Natural killer cell (primary cell): ENCODE data around the gene ITPR1. TPM values are rescaled to one million over a fixed set of nuclear protein-coding genes. Genes with fewer than 3 reads are reported as not detected.
A peak's percentile ranks its signal among the peaks of the same experiment; 100 is the strongest.

Experiments used
- ATAC-seq, 3 donors: fragments of 150-1000 bp in 2 of 3; fragments of 200-7000 bp in 1 of 3; cut with Tn5 transposase; 1 replicate in 1 of 3; 2 replicates in 2 of 3; pipeline ENCODE4 v1.10.0; 2021; ENCODE audit warnings: mild to moderate bottlenecking in 2 of 3, moderate library complexity in 2 of 3
- DNase-seq, 2 donors: peaks; one replicate each; pipeline versions ENCODE4 v3.0.0 to v3.0.0-alpha.2; 2013 to 2021; ENCODE audit warnings: mixed read lengths in 1 of 2
- H3K27ac ChIP-seq: one replicate; pipeline ENCODE4 v1.5.1; 2013; ENCODE audit warnings: mild to moderate bottlenecking, low read length
- H3K27me3 ChIP-seq: one replicate; pipeline ENCODE4 v1.6.1; 2013; ENCODE audit warnings: low read length; ENCODE audit not compliant: control insufficient read depth, insufficient read depth
- H3K36me3 ChIP-seq: one replicate; pipeline ENCODE4 v1.6.1; 2013; ENCODE audit warnings: low read length; ENCODE audit not compliant: control insufficient read depth, insufficient read depth
- H3K4me1 ChIP-seq: one replicate; pipeline ENCODE4 v1.6.1; 2013; ENCODE audit warnings: low read length; ENCODE audit not compliant: control insufficient read depth, insufficient read depth
- H3K4me3 ChIP-seq: one replicate; pipeline ENCODE4 v1.5.1; 2013; ENCODE audit warnings: low read length
- H3K9me3 ChIP-seq: one replicate; pipeline ENCODE4 v1.6.1; 2013; ENCODE audit warnings: low read length; ENCODE audit not compliant: control insufficient read depth, insufficient read depth
- H3K27ac Mint-ChIP-seq, 2 donors: one replicate each; pipeline ENCODE4 v1.8.0; 2022; ENCODE audit warnings: mild to moderate bottlenecking in 2 of 2, mixed read lengths in 2 of 2, moderate library complexity in 1 of 2
- H3K27me3 Mint-ChIP-seq, 2 donors: one replicate each; pipeline ENCODE4 v1.8.0; 2022; ENCODE audit warnings: low read depth in 2 of 2, mixed read lengths in 2 of 2
- H3K36me3 Mint-ChIP-seq: one replicate; pipeline ENCODE4 v1.8.0; 2022; ENCODE audit warnings: mixed read lengths
- H3K4me1 Mint-ChIP-seq, 2 donors: one replicate each; pipeline ENCODE4 v1.8.0; 2022; ENCODE audit warnings: mixed read lengths in 2 of 2
- H3K4me3 Mint-ChIP-seq: one replicate; pipeline ENCODE4 v1.8.0; 2022; ENCODE audit warnings: mild to moderate bottlenecking, moderate library complexity, mixed read lengths
- H3K9me3 Mint-ChIP-seq, 2 donors: one replicate each; pipeline ENCODE4 v1.8.0; 2022; ENCODE audit warnings: mixed read lengths in 2 of 2
- WGBS: methylation state at CpG from one replicate; pipeline ENCODE4 v1.1.7; 2013; ENCODE audit warnings: missing lambda C conversion rate; ENCODE audit not compliant: insufficient coverage; 5-methylcytosine and 5-hydroxymethylcytosine counted together
- intact Hi-C: fragments of 100-400 bp; cut with micrococcal nuclease; formaldehyde crosslinking; loops from one replicate; pipeline ENCODE4 v1.14.2; 2022
- total RNA-seq, 4 donors: library from RNA; stranded (reverse); fragments of 120-200 nt in 1 of 4; gene quantifications; one replicate each; pipeline versions ENCODE4 v1.2.3 to v1.2.4, GENCODE V29; 2013 to 2022
- TF ChIP-seq, protein P1 (sequence below): fragments of 200-600 bp; IDR thresholded peaks from one replicate; pipeline ENCODE4 v1.8.0; 2022; ENCODE audit warnings: antibody characterized with exemption

ITPR1 gene
- total RNA-seq, 3 donors from 2014 or later (not counting 1 experiment from before 2014, with no cell fraction given), result 86.7 to 123 (median 94.8) TPM

DNA sequence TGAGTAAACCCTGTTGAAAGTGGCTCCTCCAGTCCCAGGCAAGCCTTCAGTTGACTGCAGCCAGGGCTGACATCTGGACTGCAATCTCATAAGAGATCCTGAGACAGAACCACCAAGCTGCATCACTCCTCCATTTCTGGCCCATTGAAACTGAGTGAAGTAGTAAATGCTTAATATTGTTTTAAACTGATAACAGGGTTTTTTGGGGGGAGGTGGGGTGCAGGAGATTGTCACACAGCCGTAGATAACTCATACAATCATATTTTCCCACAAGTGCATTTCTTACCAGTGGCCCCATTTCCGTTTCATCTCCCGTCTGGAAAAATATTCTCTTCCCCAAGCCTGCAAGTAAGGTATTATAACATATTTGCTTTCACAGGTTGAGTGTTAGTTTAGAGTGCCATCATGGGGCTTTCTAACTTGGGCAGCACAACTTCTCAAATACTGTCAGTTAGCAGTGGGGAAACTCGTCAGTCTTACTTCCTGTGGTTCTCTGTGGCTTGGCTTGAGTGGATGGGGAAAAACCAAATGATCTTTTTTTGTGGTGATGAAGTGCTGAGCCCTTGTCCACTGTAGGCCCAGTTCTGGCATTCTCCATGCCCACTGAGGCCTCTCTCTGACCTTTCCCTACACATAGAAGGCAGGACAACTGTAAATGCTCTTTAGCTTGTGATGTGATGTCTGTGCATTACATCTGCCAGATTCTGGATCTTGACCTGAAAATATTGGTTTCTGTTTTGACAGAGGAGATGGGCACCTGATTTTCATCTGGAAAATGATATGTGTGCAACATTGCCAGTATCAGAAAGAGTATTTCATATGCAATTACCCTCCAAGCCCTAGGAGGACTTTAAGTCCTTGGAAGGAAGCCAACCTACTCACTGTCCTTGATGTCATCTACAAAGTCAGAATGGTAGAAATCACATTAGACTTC is 396.0 kb downstream of the ITPR1 start:
- ATAC-seq, result peak; percentile 88 to 98 (median 94)
- TF ChIP-seq, protein P1, sequence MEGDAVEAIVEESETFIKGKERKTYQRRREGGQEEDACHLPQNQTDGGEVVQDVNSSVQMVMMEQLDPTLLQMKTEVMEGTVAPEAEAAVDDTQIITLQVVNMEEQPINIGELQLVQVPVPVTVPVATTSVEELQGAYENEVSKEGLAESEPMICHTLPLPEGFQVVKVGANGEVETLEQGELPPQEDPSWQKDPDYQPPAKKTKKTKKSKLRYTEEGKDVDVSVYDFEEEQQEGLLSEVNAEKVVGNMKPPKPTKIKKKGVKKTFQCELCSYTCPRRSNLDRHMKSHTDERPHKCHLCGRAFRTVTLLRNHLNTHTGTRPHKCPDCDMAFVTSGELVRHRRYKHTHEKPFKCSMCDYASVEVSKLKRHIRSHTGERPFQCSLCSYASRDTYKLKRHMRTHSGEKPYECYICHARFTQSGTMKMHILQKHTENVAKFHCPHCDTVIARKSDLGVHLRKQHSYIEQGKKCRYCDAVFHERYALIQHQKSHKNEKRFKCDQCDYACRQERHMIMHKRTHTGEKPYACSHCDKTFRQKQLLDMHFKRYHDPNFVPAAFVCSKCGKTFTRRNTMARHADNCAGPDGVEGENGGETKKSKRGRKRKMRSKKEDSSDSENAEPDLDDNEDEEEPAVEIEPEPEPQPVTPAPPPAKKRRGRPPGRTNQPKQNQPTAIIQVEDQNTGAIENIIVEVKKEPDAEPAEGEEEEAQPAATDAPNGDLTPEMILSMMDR, result no peak
- peak overlapping the region; percentile 36 for H3K4me3 Mint-ChIP-seq
- Histone ChIP-seq H3K4me3 (no peak overlapping the region), H3K27me3 (no peaks in the 10 kb centered on the region), H3K36me3 (no peaks in the 10 kb centered on the region), H3K9me3 (no peaks in the 10 kb centered on the region), H3K4me1 (peaks cover 18% of the 10 kb centered on the region), H3K27ac (peak overlapping the region; percentile 60)
- WGBS, result 0% methylated on average over 1 of the region's 4 CpGs
- H3K9me3 Mint-ChIP-seq, result no peaks in the 10 kb centered on the region
- no peaks in the 10 kb centered on the region for H3K36me3 Mint-ChIP-seq
- intact Hi-C loops, result loop anchor here (1.0 to 2.0 kb wide), 6 partner anchors 18 to 141 kb away; no protein-coding TSS in a partner anchor
- peaks cover 16 to 17% of the 10 kb centered on the region in 2 donors for H3K4me1 Mint-ChIP-seq
- DNase-seq, result peak; percentile 44 to 77
- H3K27ac Mint-ChIP-seq, result peak overlapping the region; percentile 85 to 87
- H3K27me3 Mint-ChIP-seq, result no peaks in the 10 kb centered on the region

DNA sequence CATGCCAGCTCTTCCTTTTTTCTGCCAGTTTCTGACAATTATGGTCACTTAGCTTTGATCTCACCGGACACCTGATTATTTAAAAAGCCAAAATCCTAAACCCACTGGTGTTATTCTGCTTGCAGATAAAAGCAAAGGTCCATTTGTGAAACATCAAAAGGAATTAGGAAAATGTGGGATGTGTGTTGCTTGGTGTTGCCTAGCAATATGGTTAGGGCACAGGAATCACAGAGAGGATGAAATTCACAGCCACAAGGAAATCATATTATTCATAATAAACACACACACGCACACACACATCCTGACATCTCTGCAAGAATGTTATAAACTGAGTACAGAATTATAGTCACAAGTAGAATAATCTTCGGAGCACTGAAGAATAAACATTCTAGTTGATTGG is 396.7 kb downstream of the ITPR1 start:
- H3K4me3 Mint-ChIP-seq, result no peak overlapping the region
- TF ChIP-seq, protein P1, result no peak
- no peaks in the 10 kb centered on the region for H3K9me3 ChIP-seq
- H3K27me3 Mint-ChIP-seq, result no peaks in the 10 kb centered on the region
- no peaks in the 10 kb centered on the region for H3K36me3 ChIP-seq
- H3K27me3 ChIP-seq, result no peaks in the 10 kb centered on the region
- peaks cover 16 to 17% of the 10 kb centered on the region in 2 donors for H3K4me1 Mint-ChIP-seq
- peak overlapping the region; percentile 60 for H3K27ac ChIP-seq
- DNase-seq (no peak), ATAC-seq (no peak)
- no peak overlapping the region for H3K4me3 ChIP-seq
- 85% methylated on average over 1 of the region's 3 CpGs for WGBS
- H3K4me1 ChIP-seq, result peaks cover 18% of the 10 kb centered on the region
- intact Hi-C loops, result loop anchor here (1.0 to 2.0 kb wide), 6 partner anchors 17 to 142 kb away; no protein-coding TSS in a partner anchor
- no peaks in the 10 kb centered on the region for H3K36me3 Mint-ChIP-seq
- H3K9me3 Mint-ChIP-seq, result no peaks in the 10 kb centered on the region
- peak overlapping the region; percentile 85 to 87 for H3K27ac Mint-ChIP-seq

DNA sequence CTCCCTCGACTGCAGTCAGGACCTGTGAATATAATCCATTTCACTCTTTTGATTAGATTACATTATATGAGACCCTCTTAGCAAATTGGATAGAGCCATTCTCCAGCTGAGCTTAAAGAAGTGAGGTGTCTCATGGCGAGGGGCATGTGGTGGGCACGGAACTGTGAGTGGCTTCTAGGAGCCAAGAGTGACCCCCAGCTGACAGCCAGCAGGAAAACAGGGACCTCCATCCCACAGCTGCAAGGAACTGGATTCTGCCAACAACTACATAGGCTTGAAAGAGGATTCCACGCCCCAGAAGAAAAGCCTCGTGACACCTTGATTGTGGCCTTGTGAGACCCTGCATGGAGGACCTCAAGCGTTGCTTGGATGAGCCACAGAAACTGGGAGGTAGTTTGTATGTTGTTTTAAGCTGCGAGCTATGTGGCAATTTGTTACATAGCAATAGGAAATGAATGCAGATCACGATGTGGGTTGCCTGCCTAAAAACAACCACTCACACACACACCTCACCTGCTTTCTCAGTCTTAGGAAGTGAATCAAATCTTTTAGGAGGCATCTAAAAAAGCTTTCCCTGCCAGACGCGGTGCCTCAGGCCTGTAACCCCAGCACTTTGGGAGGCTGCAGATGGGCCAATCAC is 401.9 kb downstream of the ITPR1 start:
- intact Hi-C loops, result no loop called here
- Histone ChIP-seq H3K4me1 (peaks cover 4% of the 10 kb centered on the region), H3K9me3 (no peaks in the 10 kb centered on the region), H3K27me3 (no peaks in the 10 kb centered on the region), H3K36me3 (no peaks in the 10 kb centered on the region), H3K27ac (no peak overlapping the region), H3K4me3 (no peak overlapping the region)
- Mint-ChIP-seq H3K4me3 (no peak overlapping the region), H3K27ac (no peak overlapping the region), H3K4me1 (peaks cover 23 to 26% of the 10 kb centered on the region in 2 donors), H3K9me3 (no peaks in the 10 kb centered on the region), H3K36me3 (no peaks in the 10 kb centered on the region), H3K27me3 (no peaks in the 10 kb centered on the region)
- 88% methylated on average over 9 of the region's 10 CpGs for WGBS
- ATAC-seq, result no peak
- DNase-seq, result no peak
- TF ChIP-seq, protein P1, result no peak
